Astrocyte (in vitro differentiated cells and primary cell): ENCODE measurements around the gene ITGB8. TPM values are rescaled to one million over a fixed set of nuclear protein-coding genes. Genes with fewer than 3 reads are reported as not detected.

ENCODE experiments used
- DNase-seq: peaks from one replicate; pipeline ENCODE4 v3.0.0-alpha.2; 2010; ENCODE audit warnings: low read depth
- FAIRE-seq: peaks from 2 replicates; lab custom pipeline; 2011; peaks lifted over from hg19 to GRCh38; lab: Jason Lieb, UNC
- H2AFZ ChIP-seq: 2 replicates; pipeline ENCODE4 v1.6.0; 2012; ENCODE audit warnings: low read depth, low read length, inconsistent platforms
- H3K27ac ChIP-seq: 2 replicates; pipeline ENCODE4 v1.5.1; 2011; ENCODE audit warnings: low read depth, low read length, inconsistent platforms
- H3K27me3 ChIP-seq: 2 replicates; pipeline ENCODE4 v1.6.0; 2011; ENCODE audit warnings: low read length, inconsistent platforms; ENCODE audit not compliant: insufficient read depth
- H3K36me3 ChIP-seq: 2 replicates; pipeline ENCODE4 v1.5.1; 2011; ENCODE audit warnings: low read length, inconsistent platforms; ENCODE audit not compliant: insufficient read depth
- H3K4me1 ChIP-seq: 2 replicates; pipeline ENCODE4 v1.5.1; 2011; ENCODE audit warnings: low read length, inconsistent platforms; ENCODE audit not compliant: insufficient read depth
- H3K4me2 ChIP-seq: 2 replicates; pipeline ENCODE4 v1.6.0; 2012; ENCODE audit warnings: low read length, inconsistent platforms
- H3K4me3 ChIP-seq: 2 replicates; pipeline ENCODE4 v1.5.1; 2011; ENCODE audit warnings: low read depth, mild to moderate bottlenecking, low read length, inconsistent platforms; ENCODE audit not compliant: insufficient read depth
- H3K79me2 ChIP-seq: 2 replicates; pipeline ENCODE4 v1.6.0; 2012; ENCODE audit warnings: mild to moderate bottlenecking, low read length, inconsistent platforms; ENCODE audit not compliant: insufficient read depth
- H3K9ac ChIP-seq: 2 replicates; pipeline ENCODE4 v1.6.0; 2012; ENCODE audit warnings: mild to moderate bottlenecking, low read length, inconsistent platforms
- H3K9me3 ChIP-seq: 2 replicates; pipeline ENCODE4 v1.5.1; 2012; ENCODE audit warnings: low read depth, mild to moderate bottlenecking, low read length, inconsistent platforms; ENCODE audit not compliant: insufficient read depth
- H4K20me1 ChIP-seq: 2 replicates; pipeline ENCODE4 v1.6.0; 2012; ENCODE audit warnings: low read length, inconsistent platforms; ENCODE audit not compliant: insufficient read depth
- H3K27ac Mint-ChIP-seq: one replicate; pipeline ENCODE4 v1.8.0; 2021; ENCODE audit warnings: mild to moderate bottlenecking, mixed read lengths; ENCODE audit not compliant: unreplicated experiment
- H3K27me3 Mint-ChIP-seq: one replicate; pipeline ENCODE4 v1.8.0; 2021; ENCODE audit warnings: low read depth, mixed read lengths; ENCODE audit not compliant: unreplicated experiment
- H3K36me3 Mint-ChIP-seq: one replicate; pipeline ENCODE4 v1.8.0; 2021; ENCODE audit warnings: low read depth, mixed read lengths; ENCODE audit not compliant: unreplicated experiment
- H3K4me1 Mint-ChIP-seq: one replicate; pipeline ENCODE4 v1.8.0; 2021; ENCODE audit warnings: low read depth, mixed read lengths; ENCODE audit not compliant: unreplicated experiment
- H3K4me3 Mint-ChIP-seq: one replicate; pipeline ENCODE4 v1.8.0; 2021; ENCODE audit warnings: mild to moderate bottlenecking, moderate library complexity, mixed read lengths; ENCODE audit not compliant: unreplicated experiment
- H3K9me3 Mint-ChIP-seq: one replicate; pipeline ENCODE4 v1.8.0; 2021; ENCODE audit warnings: mild to moderate bottlenecking, mixed read lengths; ENCODE audit not compliant: unreplicated experiment
- CTCF ChIP-seq: IDR thresholded peaks from 2 replicates; pipeline ENCODE4 v1.5.1; 2011; ENCODE audit warnings: low read depth, mild to moderate bottlenecking, inconsistent platforms, low read length, moderate library complexity; ENCODE audit not compliant: insufficient read depth
- EZH2 ChIP-seq: IDR thresholded peaks from 2 replicates; pipeline ENCODE4 v1.6.1; 2012; ENCODE audit warnings: mild to moderate bottlenecking, low read length, inconsistent platforms; ENCODE audit not compliant: insufficient read depth
- total RNA-seq: library from RNA; stranded (reverse); gene quantifications from 2 replicates; pipeline ENCODE4 v1.2.1, GENCODE V29; 2021

The ITGB8 gene
- total RNA-seq, 1 donor from 2014 or later: 10.8 TPM

GRCh38 chr7:20288036-20288435, 42.7 kb upstream of the ITGB8 start:
- TF ChIP-seq CTCF (no peak), EZH2 (no peak)
- H3K9me3 ChIP-seq: no peaks in the 10 kb centered on the region
- no peaks in the 10 kb centered on the region for H3K36me3 ChIP-seq
- peak; percentile 69 for DNase-seq
- H3K4me3 ChIP-seq: no peak overlapping the region
- Mint-ChIP-seq H3K36me3 (no peaks in the 10 kb centered on the region), H3K4me1 (no peaks in the 10 kb centered on the region), H3K9me3 (peaks cover 3% of the 10 kb centered on the region), H3K27ac (no peak overlapping the region), H3K27me3 (no peaks in the 10 kb centered on the region), H3K4me3 (no peak overlapping the region)
- no peaks in the 10 kb centered on the region for H4K20me1 ChIP-seq
- no peak overlapping the region for H3K4me2 ChIP-seq
- H3K79me2 ChIP-seq: no peaks in the 10 kb centered on the region
- H3K9ac ChIP-seq: no peak overlapping the region
- peak; percentile 50 for FAIRE-seq
- H3K27ac ChIP-seq: no peak overlapping the region
- H3K4me1 ChIP-seq: peaks cover 3% of the 10 kb centered on the region
- H2AFZ ChIP-seq: no peak overlapping the region
- H3K27me3 ChIP-seq: no peaks in the 10 kb centered on the region

- Histone ChIP-seq H3K27me3 (no peaks in the 10 kb centered on the region), H2AFZ (no peak overlapping the region), H3K4me3 (no peak overlapping the region), H3K9me3 (no peaks in the 10 kb centered on the region), H3K36me3 (no peaks in the 10 kb centered on the region), H3K4me2 (no peak overlapping the region), H3K79me2 (no peaks in the 10 kb centered on the region), H3K4me1 (peaks cover 3% of the 10 kb centered on the region), H3K27ac (no peak overlapping the region), H3K9ac (no peak overlapping the region), H4K20me1 (no peaks in the 10 kb centered on the region)
- Mint-ChIP-seq H3K36me3 (no peaks in the 10 kb centered on the region), H3K4me3 (no peak overlapping the region), H3K4me1 (no peaks in the 10 kb centered on the region), H3K27me3 (no peaks in the 10 kb centered on the region), H3K27ac (no peak overlapping the region), H3K9me3 (peaks cover 3% of the 10 kb centered on the region)
- TF ChIP-seq EZH2 (no peak), CTCF (no peak)
- no peak for DNase-seq
- no peak for FAIRE-seq
Measured at GRCh38 chr7:20290505-20291111, 40.1 kb upstream of the ITGB8 start.

GRCh38 chr7:20293336-20293735, 37.4 kb upstream of the ITGB8 start:
- FAIRE-seq: no peak
- Histone ChIP-seq H3K4me3 (no peak overlapping the region), H3K4me2 (no peak overlapping the region), H2AFZ (no peak overlapping the region), H3K27ac (no peak overlapping the region), H4K20me1 (no peaks in the 10 kb centered on the region), H3K9me3 (no peaks in the 10 kb centered on the region), H3K79me2 (no peaks in the 10 kb centered on the region), H3K27me3 (no peaks in the 10 kb centered on the region), H3K36me3 (no peaks in the 10 kb centered on the region), H3K4me1 (no peaks in the 10 kb centered on the region), H3K9ac (no peak overlapping the region)
- TF ChIP-seq CTCF (no peak), EZH2 (no peak)
- Mint-ChIP-seq H3K4me1 (peaks cover 1% of the 10 kb centered on the region), H3K27ac (no peak overlapping the region), H3K9me3 (peaks cover 3% of the 10 kb centered on the region), H3K36me3 (no peaks in the 10 kb centered on the region), H3K4me3 (no peak overlapping the region), H3K27me3 (no peaks in the 10 kb centered on the region)
- DNase-seq: no peak
